Stimulated activated CD4-positive, alpha-beta T cell treated with anti-CD3 and anti-CD28 coated beads, TNF-alpha, amount 100 ng/mL, for 24 hours (primary cell): ENCODE measurements around the gene ADAT2.

ENCODE experiments used
- DNase-seq, 3 experiments: peaks; one replicate each; pipeline ENCODE4 v3.0.0-alpha.2; 2020; ENCODE audit warnings: low read depth in 3 of 3

The ADAT2 gene

GRCh38 chr6:143397227-143398222 is 53.0 kb downstream of the ADAT2 start:
- no peak for DNase-seq

- no peak for DNase-seq
These were observed 53.8 kb downstream of the ADAT2 start for GRCh38 chr6:143396497-143397226.

DNA sequence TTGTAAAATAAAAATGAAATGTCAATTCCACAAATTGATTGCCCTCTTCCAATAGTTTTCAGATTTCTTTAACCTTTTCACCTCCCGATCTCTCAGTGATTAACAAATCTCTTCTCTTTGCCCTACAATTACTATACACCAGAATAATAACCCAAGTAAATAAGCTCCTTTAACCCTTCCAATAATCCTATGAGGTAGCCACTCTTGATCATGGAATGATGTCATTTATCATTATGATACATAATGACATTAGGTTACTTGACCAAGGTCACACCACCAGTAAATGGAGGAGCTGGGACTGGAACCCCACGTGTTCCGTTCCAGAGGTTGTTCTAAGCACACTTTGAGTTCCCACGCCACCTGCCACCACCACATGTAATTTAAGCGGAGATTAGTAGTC is 54.8 kb downstream of the ADAT2 start:
- no peak for DNase-seq

GRCh38 chr6:143394389-143394788 is 56.1 kb downstream of the ADAT2 start:
- no peak for DNase-seq

DNA sequence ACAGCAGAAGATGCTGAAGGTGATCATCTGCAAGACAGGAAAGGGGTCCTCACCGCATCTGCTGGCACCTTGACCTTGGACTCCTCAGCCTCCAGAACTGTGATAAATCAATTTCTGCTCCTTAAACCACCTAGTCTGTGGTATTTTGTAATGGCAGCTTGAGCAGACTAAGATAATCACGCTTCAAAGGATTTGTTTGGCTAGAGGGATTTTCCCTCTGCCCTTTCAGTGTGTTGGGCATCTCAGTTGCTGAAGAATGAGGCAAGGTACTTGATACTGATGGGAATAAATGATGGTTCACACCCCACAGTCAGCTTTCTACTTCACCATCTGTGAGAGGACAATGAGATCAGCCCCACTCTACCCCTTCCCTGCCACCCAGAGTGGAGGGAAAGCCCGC is 60.2 kb downstream of the ADAT2 start:
- DNase-seq: no peak

DNA sequence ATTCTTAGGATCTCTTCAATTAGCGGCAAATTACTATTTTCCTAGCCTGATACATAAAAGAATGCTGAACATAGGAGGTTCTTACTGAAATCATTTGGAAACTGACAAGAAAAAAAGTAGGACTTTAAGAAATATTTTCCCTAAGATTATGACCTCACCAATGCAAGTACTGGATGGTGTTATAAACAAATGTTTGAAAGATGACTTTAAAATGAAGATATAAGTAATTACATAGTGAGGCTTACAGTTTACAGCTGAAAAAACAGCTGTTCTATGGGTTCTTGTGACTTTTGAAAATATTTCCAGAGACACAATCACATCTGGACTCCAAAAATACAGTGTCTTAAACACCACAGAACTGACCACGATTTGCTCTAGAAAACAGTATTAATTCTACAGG is 64.9 kb downstream of the ADAT2 start:
- no peak for DNase-seq

DNA sequence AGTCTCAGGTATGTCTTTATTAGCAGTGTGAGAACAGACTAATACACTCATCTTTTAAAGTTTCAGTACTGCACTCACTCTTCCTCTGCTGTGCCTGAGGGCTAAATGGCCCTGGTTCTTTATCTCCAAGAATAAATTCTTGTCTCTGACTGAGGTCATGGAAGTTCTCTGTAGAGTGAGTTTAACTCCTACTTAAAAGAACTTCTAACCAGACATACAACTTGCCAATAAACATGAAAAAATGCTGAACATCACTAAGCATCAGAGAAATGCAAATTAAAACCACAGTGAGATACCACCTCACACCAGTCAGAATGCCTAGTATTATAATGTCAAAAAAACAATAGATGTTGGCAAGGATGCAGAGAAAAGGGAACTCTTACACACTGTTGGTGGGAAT is 73.6 kb downstream of the ADAT2 start:
- no peak for DNase-seq

GRCh38 chr6:143376375-143376774 is 74.1 kb downstream of the ADAT2 start:
- DNase-seq: no peak

- no peak for DNase-seq
These were observed 75.4 kb downstream of the ADAT2 start for GRCh38 chr6:143375022-143375585.

DNA sequence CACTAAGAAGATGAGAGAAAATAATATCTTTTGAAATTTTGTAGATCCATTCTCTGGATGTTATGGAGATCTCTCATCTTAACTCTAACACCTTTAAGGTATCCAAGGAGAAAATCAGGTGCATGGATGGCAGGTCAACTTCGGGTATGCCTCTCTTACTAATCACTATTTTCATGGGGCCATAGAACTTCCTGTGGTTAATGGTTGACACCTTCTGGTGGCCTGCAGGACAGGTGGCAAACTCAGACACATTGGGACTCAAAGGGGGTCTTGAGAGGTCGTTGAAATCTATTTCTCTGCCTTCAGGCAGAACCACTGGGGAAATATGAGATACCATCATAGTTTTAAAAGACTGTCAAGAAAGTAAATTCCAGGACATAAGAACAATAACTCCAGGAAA is 76.5 kb downstream of the ADAT2 start:
- no peak for DNase-seq
